Dendritic cell treated with granulocyte-macrophage colony-stimulating factor and Interleukin-4, amounts not matched to agents 40 ng/mL and 50 ng/mL, for 4 days (primary cell): ENCODE results near the gene CORO6.

Source experiments
- H3K27ac Mint-ChIP-seq: one replicate; pipeline ENCODE4 v1.8.0; 2022; ENCODE audit warnings: mild to moderate bottlenecking, mixed read lengths
- H3K27me3 Mint-ChIP-seq: one replicate; pipeline ENCODE4 v1.8.0; 2022; ENCODE audit warnings: mild to moderate bottlenecking, mixed read lengths
- H3K36me3 Mint-ChIP-seq: one replicate; pipeline ENCODE4 v1.8.0; 2022; ENCODE audit warnings: low read depth, mixed read lengths
- H3K4me1 Mint-ChIP-seq: one replicate; pipeline ENCODE4 v1.8.0; 2022; ENCODE audit warnings: low read depth, mixed read lengths
- H3K4me3 Mint-ChIP-seq: one replicate; pipeline ENCODE4 v1.8.0; 2022; ENCODE audit warnings: mild to moderate bottlenecking, moderate library complexity, mixed read lengths
- H3K9me3 Mint-ChIP-seq: one replicate; pipeline ENCODE4 v1.8.0; 2022; ENCODE audit warnings: mixed read lengths
- intact Hi-C: fragments of 100-400 bp; cut with micrococcal nuclease; formaldehyde crosslinking; loops from one replicate; pipeline ENCODE4 v1.15.0; 2022

The CORO6 gene

DNA sequence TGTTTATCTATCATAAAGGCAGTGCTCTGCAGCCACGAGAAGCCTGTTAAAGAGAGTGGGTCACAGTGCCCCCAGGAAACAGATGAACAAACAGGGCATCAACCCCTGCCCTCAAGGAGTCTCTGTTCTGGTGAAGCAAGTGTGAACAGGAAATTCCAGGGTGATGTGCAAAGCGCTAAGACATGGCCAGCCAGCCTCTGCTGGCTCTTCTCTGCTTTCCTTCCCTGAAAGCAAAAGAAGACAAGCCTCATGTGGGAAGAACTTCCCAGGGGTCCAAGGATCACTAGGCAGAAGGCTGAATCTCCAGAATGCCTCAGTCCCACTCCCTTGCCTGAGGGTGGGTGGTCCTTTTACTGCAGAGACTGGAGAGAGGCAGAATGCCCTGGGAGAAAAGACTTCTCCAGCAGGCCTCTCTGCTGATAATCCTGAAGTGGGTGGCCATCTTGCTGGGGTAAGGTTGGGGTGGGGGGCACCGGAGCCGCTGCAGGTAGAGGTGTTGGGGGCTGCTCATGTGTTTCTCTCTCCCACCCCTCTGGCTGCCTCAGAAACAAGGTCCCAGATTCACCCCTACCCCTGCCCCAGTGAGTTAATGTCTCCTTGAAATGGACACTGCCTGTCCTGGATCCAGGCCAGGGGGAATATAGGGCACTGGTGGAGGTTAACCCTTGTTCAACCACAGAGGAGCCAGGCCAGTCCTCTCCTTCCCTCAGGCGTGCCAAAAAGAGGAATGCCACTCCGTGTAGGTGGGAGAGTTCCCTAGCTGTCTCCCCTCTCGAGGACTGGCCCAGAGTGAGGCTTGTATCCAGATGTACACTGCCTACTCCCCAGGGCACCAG is 27.4 kb downstream of the CORO6 start:
- intact Hi-C loops = no loop called here

DNA sequence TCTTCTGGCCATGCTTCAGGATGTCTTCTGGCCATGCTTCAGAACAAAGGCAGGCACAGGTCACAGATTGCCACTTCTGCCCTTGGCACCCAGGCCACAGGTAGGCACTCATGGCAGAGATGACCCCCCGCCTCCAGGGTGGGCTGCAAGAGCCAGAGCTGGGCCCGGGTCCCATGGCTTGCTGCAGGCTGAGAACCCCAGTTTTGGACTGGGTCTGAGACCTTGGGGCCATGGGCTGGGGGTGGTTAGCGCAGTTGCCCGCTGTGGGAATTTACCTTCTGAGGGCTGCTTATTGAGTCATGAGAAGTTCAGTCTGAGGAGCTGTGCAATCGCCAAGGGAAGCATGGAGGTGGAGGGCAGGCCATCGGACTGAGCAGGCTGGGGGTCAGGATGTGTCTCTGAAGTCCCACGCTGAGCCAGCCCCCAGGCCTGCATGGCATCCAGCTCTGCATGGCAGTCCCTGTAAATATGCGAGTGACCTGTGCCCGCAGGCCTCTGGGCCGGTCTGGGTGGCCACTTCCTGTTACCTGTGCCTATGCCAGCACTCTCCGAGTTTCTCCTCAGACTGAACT is 28.1 kb downstream of the CORO6 start:
- no peak overlapping the region for H3K4me3 Mint-ChIP-seq
- intact Hi-C loops = no loop called here
- H3K36me3 Mint-ChIP-seq = no peaks in the 10 kb centered on the region
- no peaks in the 10 kb centered on the region for H3K9me3 Mint-ChIP-seq
- no peak overlapping the region for H3K27ac Mint-ChIP-seq
- H3K4me1 Mint-ChIP-seq = peaks cover 56% of the 10 kb centered on the region
- H3K27me3 Mint-ChIP-seq = peaks cover 46% of the 10 kb centered on the region

More for the DNA sequence above, 27.4 kb downstream of the CORO6 start:
- no peaks in the 10 kb centered on the region for H3K9me3 Mint-ChIP-seq
- no peak overlapping the region for H3K4me3 Mint-ChIP-seq
- peaks cover 49% of the 10 kb centered on the region for H3K4me1 Mint-ChIP-seq
- no peaks in the 10 kb centered on the region for H3K36me3 Mint-ChIP-seq
- peaks cover 49% of the 10 kb centered on the region for H3K27me3 Mint-ChIP-seq
- H3K27ac Mint-ChIP-seq = no peak overlapping the region

DNA sequence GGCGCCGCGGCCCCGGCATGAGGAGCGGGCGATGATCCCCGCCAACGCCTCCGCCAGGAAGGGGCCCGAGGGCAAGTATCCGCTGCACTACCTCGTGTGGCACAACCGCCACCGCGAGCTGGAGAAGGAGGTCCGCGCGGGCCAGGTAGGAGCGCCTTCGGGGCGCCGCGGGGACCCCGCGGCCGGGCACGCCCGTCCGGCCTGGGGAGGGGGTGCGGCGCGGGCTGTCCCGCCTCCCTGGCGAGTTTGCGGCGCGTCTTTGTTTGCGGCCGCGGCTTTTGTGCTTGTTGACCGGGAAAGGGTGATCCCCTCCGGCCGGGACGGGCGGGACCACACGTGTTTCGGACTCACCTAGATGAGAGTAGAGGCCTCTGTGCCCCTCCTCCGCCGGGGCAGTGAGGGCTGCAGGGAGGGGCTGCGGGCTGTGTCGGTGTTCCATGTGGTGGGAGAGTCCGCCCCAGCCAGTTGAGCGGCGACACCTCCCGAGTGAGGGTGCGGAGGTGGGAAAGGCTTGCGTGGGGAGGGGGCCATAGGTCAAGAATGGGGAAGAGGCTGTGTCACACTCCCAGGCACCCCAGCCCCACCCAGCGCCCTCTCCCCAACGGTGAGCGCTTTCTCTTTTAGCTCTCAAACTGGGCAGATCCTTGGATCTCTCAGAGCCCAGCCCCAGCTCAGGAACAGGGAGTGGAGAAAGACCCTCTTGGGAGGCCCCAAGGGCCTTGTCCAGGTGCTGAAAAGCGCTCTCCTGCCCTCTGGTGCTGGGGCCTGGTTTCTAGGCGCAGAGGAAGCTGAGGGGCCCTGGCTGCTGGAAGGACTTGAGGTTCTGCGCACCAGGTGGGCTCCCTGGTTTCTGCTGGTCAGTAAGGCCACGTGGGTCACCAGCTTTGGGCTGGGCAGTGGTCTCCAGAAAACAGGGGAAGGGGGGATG is 28.9 kb downstream of the CORO6 start:
- Mint-ChIP-seq H3K27me3 (peaks cover 40% of the 10 kb centered on the region), H3K36me3 (peaks cover under 1% of the 10 kb centered on the region), H3K4me3 (peak overlapping the region; percentile 63), H3K9me3 (no peaks in the 10 kb centered on the region), H3K27ac (no peak overlapping the region), H3K4me1 (peaks cover 57% of the 10 kb centered on the region)
- intact Hi-C loops = no loop called here

DNA sequence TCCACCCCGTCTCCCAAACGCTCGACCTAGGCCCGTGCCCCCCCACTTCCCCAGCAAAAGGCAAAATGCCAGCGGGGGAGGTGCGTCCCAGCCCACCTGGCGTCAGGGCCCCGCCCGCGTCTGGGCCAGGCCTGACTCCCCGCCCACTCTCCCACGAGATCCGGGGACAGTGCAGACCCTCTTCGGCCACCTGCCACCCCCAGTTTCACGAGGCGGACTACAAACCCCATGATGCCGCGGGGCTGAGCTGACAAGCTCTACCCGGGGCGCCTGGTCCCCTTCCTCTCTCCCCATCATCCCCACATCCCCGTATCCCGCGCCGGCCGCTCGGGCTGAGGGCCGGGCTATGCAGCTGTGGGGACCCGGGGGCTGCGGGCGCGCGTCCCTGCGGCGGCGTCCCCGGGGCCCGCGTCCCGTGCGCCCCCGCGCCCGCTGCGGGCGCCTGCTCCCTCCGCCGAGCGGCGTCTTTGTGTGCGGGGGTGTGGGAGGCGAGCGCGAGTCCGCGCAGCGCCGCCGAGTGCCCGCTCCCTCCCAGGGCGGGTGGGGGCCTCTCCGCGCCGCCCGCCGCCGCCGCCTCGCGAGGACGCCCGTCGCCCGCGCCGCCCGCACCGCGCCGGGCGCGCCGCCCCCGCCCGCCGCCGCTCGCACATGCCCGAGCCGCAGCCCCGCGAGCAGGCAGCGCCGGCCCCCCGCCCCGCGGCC is 29.7 kb downstream of the CORO6 start, which contains the start of gene ANKRD13B:
ANKRD13B (plus strand) TSS at position 283 of the 702 bp plus-strand sequence. CDS start 490 bp downstream, outside the sequence.
- H3K4me3 Mint-ChIP-seq = peak within 1 kb of the TSS; percentile 73
- intact Hi-C loops = loop anchor here (1.0 kb wide), 1 partner anchor 13 kb away; no protein-coding TSS in a partner anchor
- peak within 1 kb of the TSS; percentile 71 for H3K27ac Mint-ChIP-seq
- peaks cover 39% of the 10 kb centered on the region for H3K27me3 Mint-ChIP-seq
- H3K36me3 Mint-ChIP-seq = peaks cover 9% of the 10 kb centered on the region
- peaks cover 61% of the 10 kb centered on the region for H3K4me1 Mint-ChIP-seq
- H3K9me3 Mint-ChIP-seq = no peaks in the 10 kb centered on the region

DNA sequence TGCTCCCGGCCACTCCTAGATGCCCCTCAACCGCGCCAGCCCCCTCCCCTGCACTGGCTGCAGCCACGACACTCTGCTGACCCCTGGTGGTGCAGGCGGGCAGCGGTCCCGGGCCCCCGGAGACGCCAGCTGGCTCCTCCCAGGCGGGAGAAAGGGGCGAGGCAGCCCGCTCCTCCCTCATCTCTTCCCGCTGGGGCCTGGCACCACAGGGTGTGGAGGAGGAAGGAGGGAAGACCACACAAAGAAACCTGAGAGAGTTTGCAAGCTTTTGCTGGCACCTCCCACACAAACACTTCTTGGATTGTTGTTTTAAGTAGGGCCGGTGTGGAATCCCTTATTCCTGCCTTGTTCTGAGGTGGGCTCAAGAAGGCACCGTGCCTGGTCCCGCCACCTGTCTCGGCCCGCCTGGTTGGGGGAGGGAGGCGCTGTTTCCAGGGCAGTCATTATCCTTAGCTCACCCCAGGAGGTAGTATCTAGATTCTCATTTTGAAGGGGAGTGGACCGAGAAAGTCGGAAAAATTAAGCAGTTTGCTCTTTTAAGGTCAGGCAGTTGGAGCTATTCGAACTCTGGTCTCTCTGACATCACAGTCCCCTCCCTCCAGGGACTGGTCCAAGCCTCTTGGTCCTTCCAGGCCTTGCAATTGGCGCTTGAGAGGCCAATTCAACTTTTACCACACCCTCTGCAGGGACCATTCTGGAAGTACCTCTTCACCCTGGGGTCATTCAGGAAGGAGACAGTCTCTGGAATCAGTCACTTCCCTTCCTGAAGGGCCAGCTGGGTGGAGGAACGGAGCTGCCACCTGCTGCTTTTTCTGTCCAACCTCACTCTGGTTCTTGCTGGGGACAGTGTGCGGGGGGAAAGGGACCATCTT is 30.7 kb downstream of the CORO6 start:
- H3K4me1 Mint-ChIP-seq = peaks cover 72% of the 10 kb centered on the region
- peak overlapping the region; percentile 71 for H3K27ac Mint-ChIP-seq
- H3K9me3 Mint-ChIP-seq = no peaks in the 10 kb centered on the region
- H3K4me3 Mint-ChIP-seq = peak overlapping the region; percentile 73
- intact Hi-C loops = loop anchor here (1.0 kb wide), 1 partner anchor 12 kb away; no protein-coding TSS in a partner anchor
- H3K36me3 Mint-ChIP-seq = peaks cover 10% of the 10 kb centered on the region
- H3K27me3 Mint-ChIP-seq = peaks cover 39% of the 10 kb centered on the region

DNA sequence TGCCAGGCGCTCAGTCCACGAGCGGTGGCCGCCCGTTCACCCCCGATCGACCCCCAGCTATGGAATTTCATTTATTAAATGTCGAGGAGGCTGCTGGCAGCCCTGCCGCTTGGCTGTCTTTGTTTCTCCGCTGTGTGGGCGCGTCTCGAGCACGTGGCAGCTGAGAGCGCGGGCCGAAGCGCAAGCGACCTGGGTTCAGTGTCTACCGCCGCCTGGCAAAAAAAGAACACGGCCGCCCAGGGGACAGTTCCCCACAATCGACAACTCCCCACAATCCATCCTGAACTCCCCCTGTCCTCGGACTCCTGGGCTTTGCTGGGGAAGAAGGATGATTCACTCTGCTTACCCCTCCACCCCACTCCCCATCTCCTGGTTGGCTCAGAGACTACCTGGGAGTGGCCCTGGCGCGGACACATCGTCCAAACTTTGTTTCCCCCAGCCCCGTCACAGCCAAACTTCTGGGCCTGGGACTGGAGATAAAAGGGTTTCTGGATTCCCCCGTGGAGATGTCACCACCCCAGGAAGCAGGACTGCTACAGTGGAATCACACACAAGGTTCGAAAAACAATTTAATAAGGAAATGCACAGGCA is 31.5 kb downstream of the CORO6 start:
- Mint-ChIP-seq H3K36me3 (peaks cover 10% of the 10 kb centered on the region), H3K27ac (peak overlapping the region; percentile 71), H3K4me3 (peak overlapping the region; percentile 51), H3K9me3 (no peaks in the 10 kb centered on the region), H3K4me1 (peaks cover 71% of the 10 kb centered on the region), H3K27me3 (peaks cover 39% of the 10 kb centered on the region)
- intact Hi-C loops = no loop called here

DNA sequence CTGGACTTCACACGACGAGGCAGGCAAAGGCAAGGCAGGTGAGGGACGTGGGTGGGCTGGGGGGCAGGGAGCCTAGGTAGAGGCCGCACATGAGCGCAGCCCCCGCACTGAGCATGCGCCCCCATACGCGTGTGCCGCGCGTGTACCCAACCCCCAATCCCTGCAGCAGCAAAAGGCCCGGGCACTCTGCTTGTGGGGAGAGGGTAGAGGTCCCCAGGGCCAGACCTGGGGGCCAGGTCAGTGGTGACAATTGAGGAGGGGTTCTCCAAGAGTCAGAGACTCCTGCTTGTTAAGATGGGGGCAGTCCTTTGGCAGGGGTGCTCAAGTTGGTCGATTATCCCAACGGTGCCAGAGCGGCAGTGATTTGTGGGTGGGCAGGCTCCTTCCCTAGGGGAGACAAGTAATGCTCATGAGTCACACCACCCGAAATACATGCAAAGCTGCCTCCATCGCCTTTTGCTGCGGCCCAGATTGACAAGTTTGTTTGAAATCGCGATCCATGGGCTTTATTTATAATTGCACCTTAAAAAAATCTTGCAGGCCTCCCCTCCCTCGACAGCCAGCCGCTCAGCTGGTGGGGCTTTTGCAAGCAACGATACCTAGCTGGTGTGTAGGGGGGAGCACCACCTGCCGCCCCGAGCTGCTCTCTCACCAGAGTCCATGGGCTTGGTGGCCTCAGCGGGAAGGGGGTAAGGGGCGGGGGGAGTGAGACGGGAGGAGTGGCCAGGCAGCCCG is 32.1 kb downstream of the CORO6 start:
- intact Hi-C loops = no loop called here
- Mint-ChIP-seq H3K36me3 (peaks cover 10% of the 10 kb centered on the region), H3K27ac (peak overlapping the region; percentile 71), H3K9me3 (no peaks in the 10 kb centered on the region), H3K27me3 (peaks cover 36% of the 10 kb centered on the region), H3K4me1 (peaks cover 72% of the 10 kb centered on the region), H3K4me3 (peak overlapping the region; percentile 73)

DNA sequence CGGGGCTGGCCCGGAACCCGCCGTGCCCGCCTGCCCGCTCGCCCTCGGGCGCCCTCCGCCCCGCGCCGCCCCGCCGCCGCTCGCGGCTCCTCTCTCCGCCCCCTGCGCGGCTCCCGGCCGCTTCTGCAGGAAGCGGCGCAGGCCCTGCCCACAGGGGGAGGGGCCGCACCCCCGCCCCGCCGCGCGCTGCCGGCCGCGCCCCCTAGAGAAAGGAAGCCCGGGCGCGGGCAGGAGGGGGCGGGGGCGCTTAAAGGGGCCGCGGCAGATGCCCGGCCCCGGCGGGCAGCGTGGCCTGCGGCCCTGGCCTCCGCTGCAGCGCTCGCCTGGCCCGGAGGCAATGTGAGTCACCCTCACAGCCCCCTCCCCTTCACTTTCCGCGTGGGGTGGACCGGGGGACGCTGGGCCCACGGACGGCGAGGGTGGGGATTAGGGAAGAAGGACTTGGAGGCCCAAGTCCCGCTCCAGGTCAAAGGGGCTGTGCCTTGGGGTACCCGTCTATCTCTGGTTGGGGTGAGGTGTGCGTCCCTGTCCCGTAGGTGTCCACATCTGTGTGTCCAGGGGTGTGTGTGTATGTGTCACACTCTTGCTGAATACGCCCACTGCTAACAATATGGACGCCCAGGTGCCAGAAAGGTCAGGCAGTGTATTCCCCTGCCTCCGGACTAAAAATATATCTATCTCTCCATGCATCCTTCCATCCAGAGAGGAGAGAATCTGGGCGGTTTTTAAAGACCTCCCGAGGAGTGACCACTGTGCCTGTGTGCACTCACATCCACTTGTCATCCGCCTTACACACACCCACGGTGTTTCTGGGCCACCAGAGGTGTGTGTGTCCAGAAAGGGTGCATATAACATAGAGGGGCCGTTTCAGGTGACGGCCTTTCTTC is 32.9 kb downstream of the CORO6 start, which contains the start of gene GIT1:
GIT1 (minus strand) TSS at position 125 of the 887 bp plus-strand sequence. CDS start 270 bp downstream, outside the sequence.
- H3K9me3 Mint-ChIP-seq = no peaks in the 10 kb centered on the region
- peaks cover 80% of the 10 kb centered on the region for H3K4me1 Mint-ChIP-seq

DNA sequence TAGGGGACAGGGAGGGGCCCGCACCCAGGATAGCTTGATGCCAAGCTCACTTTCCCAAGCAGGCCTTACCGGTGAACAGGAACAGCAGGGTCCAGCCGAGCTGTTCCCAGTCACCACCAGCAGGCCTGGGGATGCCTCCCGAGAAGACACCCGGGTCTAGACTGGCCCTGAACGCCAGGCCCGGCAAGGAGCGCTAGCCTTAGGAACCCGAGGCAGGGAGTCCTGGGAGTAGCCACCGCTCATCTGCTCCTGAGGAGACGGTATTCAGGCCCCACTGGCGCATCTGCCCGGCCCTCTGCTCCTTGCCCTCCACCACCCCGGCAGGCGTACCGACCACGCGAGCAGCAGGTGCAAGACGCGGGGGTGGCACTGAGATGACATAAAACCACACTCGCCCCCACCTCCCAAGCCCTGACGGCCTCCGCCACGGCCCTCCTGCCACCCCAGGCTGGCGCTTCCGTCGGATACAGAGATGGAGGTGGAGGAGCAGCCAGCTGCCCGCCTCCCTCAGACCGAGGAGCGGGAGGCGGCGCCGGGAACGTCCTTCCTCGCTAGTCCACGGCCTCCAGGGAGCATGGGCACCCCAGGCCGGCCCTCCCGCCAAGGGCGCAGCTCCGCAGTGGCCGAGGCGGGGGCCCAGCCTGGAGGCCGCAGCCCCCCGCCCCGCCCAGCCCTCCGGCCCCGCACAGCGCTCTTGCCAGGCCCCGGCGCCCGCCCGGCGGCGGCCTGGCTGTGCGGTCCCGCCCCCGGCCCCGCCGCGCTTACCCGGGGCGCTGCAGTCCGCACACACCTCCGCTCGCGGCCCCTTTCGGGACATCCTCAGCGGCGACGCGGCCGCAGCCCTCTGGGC is 33.9 kb downstream of the CORO6 start:
- Mint-ChIP-seq H3K4me3 (peak overlapping the region; percentile 86), H3K27me3 (peaks cover 18% of the 10 kb centered on the region), H3K27ac (peak overlapping the region; percentile 80), H3K4me1 (peaks cover 83% of the 10 kb centered on the region), H3K36me3 (peaks cover 14% of the 10 kb centered on the region), H3K9me3 (no peaks in the 10 kb centered on the region)
- intact Hi-C loops = loop anchor here (2.0 kb wide), 1 partner anchor 24 kb away; no protein-coding TSS in a partner anchor

More for the DNA sequence above, 32.9 kb downstream of the CORO6 start, which contains the start of gene GIT1:
- Mint-ChIP-seq H3K4me3 (peak within 1 kb of the TSS; percentile 86), H3K27ac (peak within 1 kb of the TSS; percentile 80), H3K27me3 (peaks cover 28% of the 10 kb centered on the region), H3K36me3 (peaks cover 10% of the 10 kb centered on the region)
- intact Hi-C loops = loop anchor here (2.0 kb wide), 1 partner anchor 23 kb away; no protein-coding TSS in a partner anchor

DNA sequence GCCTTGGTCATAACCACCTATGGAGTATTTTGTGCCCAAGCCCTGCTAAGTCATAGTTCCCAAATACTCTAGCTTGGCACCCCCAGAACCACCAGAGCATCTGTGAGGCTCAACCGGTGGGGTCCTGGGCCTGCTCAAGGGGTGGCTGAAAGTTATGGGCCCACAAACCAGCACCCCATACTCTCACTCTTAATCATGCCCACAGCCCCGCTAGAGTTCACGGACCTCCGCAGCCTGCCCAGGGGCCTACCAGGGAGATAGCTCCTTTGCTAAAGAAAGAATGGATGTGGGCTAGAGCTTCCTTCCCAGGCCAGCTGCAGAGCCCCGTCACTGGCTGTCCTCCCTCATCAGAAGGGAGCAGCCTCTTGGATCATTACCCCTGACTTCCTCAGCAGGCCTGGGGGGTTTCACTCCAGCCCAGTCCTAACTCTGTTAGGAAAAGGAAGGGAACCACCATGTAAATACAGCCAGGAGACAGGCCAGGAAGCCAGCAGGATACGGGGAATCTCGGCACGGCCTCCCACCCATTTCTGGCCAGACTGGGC is 34.6 kb downstream of the CORO6 start:
- Mint-ChIP-seq H3K4me1 (peaks cover 86% of the 10 kb centered on the region), H3K4me3 (peak overlapping the region; percentile 86), H3K9me3 (no peaks in the 10 kb centered on the region), H3K27me3 (peaks cover 14% of the 10 kb centered on the region), H3K27ac (peak overlapping the region; percentile 80), H3K36me3 (peaks cover 21% of the 10 kb centered on the region)
- intact Hi-C loops = loop anchor here (2.0 kb wide), 1 partner anchor 25 kb away; no protein-coding TSS in a partner anchor
